ENCODE results near the gene GALNT10.

The GALNT10 gene

GRCh38 chr5:154269414-154269813 lies 78.9 kb downstream of the GALNT10 start:
- no peak for FAIRE-seq

- FAIRE-seq: no peak
These were observed 80.9 kb downstream of the GALNT10 start for GRCh38 chr5:154271466-154271865.

GRCh38 chr5:154271936-154272514 lies 81.5 kb downstream of the GALNT10 start:
- FAIRE-seq: no peak

- no peak for FAIRE-seq
These were observed 82.6 kb downstream of the GALNT10 start for GRCh38 chr5:154273028-154273617.

- FAIRE-seq: no peak
These were observed 83.7 kb downstream of the GALNT10 start for GRCh38 chr5:154273963-154274827.

- no peak for FAIRE-seq
These were observed 84.3 kb downstream of the GALNT10 start for GRCh38 chr5:154274828-154275185.

GRCh38 chr5:154275566-154275965 lies 85.0 kb downstream of the GALNT10 start:
- FAIRE-seq: no peak

- FAIRE-seq: no peak
These were observed 85.9 kb downstream of the GALNT10 start for GRCh38 chr5:154276261-154276972.

- FAIRE-seq: no peak
These were observed 86.4 kb downstream of the GALNT10 start for GRCh38 chr5:154276973-154277331.

GRCh38 chr5:154277499-154277898 lies 87.0 kb downstream of the GALNT10 start:
- no peak for FAIRE-seq

GRCh38 chr5:154278186-154278585 lies 87.7 kb downstream of the GALNT10 start:
- no peak for FAIRE-seq

GRCh38 chr5:154278908-154279307 lies 88.4 kb downstream of the GALNT10 start:
- FAIRE-seq: no peak

GRCh38 chr5:154284433-154284832 lies 93.9 kb downstream of the GALNT10 start:
- FAIRE-seq: no peak

- FAIRE-seq: no peak
These were observed 95.3 kb downstream of the GALNT10 start for GRCh38 chr5:154285661-154286408.

- no peak for FAIRE-seq
These were observed 96.0 kb downstream of the GALNT10 start for GRCh38 chr5:154286557-154286956.

GRCh38 chr5:154287136-154287535 lies 96.6 kb downstream of the GALNT10 start:
- FAIRE-seq: no peak

GRCh38 chr5:154288145-154288544 lies 97.6 kb downstream of the GALNT10 start:
- FAIRE-seq: no peak

- FAIRE-seq: no peak
These were observed 101.4 kb downstream of the GALNT10 start for GRCh38 chr5:154291917-154292316.

- FAIRE-seq: no peak
These were observed 102.7 kb downstream of the GALNT10 start for GRCh38 chr5:154293219-154293618.

- FAIRE-seq: no peak
These were observed 105.0 kb downstream of the GALNT10 start for GRCh38 chr5:154295551-154295950.

GRCh38 chr5:154296525-154297159 lies 106.1 kb downstream of the GALNT10 start:
- FAIRE-seq: no peak

- FAIRE-seq: no peak
These were observed 107.5 kb downstream of the GALNT10 start for GRCh38 chr5:154298065-154298464.
